ENCODE measurements around the gene RPL18. TPM values are rescaled to one million over a fixed set of nuclear protein-coding genes. Genes with fewer than 3 reads are reported as not detected.

Gene RPL18
- total and polyA plus RNA-seq, 2 donors (not counting 1 experiment from before 2014, with no cell fraction given), result 1,166 to 2,054 TPM

DNA sequence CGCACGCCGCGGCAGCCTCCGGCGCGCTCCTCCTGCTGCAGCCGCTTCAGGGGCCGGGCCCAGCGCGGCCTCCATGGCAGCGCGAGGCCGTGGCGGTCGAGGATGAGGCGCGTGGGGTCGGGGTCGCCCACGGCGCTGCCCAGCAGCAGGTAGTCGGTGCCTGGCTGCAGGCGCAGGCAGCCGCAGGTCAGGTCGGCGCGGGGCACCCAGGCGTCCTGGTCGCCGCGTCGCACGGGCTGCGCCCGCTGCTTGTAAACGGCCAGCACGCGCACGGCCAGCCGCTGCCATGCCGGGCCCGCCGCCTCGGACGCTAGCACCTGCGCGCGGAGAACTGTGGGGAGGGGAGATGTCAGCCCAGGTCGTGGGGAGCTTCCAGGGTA is 42.7 kb upstream of the RPL18 start:
- no peak for DNase-seq (ENCODE audit: low read depth in 2 of 2)

DNA sequence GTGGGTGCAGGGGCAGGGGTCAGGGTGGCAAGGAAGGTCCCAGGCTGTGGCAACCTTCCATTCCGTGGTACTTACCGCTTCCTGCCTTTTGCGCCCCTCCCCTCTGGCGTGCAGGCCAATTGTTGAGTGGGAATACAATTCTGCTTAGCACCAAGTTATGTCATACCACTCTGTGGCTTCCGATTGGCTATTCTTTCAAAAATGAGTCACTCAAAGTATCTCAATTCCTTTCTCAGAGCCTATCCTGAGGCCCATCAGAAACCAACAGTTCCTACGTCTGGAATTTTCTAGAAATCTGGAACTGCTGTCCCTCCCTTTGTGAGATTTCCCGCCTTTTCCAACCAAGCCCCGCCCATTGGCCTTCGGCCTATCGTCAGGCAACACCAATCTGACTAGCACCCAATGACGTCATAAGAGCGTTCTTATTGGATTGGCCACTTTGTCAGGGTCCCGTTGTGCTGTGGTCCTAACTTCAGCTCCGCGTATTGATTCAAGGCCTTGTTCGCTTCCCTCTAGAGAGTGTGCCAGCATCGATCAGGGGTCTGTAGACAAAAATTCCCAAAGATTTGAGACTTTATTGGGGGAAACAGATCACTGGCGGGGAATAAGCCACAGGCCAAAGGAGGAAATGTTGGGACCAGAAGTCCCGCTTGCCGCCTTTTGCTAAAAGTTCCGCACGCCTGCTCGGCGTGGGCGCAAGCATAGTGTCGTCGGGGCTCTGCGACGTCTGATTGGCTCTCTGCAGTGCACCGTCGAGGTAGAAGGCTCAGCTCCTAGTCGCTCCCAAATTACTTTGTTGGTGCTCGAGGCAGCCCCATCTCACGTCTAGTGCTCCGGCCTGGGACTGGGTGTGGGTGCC is 42.1 kb upstream of the RPL18 start:
- H4K20me1 ChIP-seq (ENCODE audit: control insufficient read depth, extremely low read depth, insufficient read depth, low read length), result no peaks in the 10 kb centered on the region
- H3K27me3 ChIP-seq (ENCODE audit: control insufficient read depth, insufficient read depth, low read length), result no peaks in the 10 kb centered on the region
- TF ChIP-seq, protein P1, sequence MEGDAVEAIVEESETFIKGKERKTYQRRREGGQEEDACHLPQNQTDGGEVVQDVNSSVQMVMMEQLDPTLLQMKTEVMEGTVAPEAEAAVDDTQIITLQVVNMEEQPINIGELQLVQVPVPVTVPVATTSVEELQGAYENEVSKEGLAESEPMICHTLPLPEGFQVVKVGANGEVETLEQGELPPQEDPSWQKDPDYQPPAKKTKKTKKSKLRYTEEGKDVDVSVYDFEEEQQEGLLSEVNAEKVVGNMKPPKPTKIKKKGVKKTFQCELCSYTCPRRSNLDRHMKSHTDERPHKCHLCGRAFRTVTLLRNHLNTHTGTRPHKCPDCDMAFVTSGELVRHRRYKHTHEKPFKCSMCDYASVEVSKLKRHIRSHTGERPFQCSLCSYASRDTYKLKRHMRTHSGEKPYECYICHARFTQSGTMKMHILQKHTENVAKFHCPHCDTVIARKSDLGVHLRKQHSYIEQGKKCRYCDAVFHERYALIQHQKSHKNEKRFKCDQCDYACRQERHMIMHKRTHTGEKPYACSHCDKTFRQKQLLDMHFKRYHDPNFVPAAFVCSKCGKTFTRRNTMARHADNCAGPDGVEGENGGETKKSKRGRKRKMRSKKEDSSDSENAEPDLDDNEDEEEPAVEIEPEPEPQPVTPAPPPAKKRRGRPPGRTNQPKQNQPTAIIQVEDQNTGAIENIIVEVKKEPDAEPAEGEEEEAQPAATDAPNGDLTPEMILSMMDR (conservative IDR thresholded peaks at IDR 0.05 in 1 of 2, IDR thresholded peaks at IDR 0.05 in 1 of 2; ENCODE audit: low read depth in 1 of 2, low read length in 2 of 2), result no peak
- TF ChIP-seq EZH2 (IDR thresholded peaks at IDR 0.05; ENCODE audit: low read length, missing control alignments), result no peak
- H3K36me3 ChIP-seq (ENCODE audit: control insufficient read depth, insufficient read depth, low read length), result no peaks in the 10 kb centered on the region
- peak overlapping the region; percentile 9 for H3K27ac ChIP-seq (ENCODE audit: insufficient read depth, low read length)
- H3K4me3 ChIP-seq (replicated peaks in 1 of 4; ENCODE audit: control extremely low read depth in 1 of 4, insufficient read depth in 1 of 4, low read depth in 3 of 4, low read length in 4 of 4), result no peak overlapping the region
- H3K4me1 ChIP-seq (ENCODE audit: control insufficient read depth, extremely low read depth, insufficient read depth, low read length), result peaks cover 4% of the 10 kb centered on the region
- H2AFZ ChIP-seq (ENCODE audit: low read length), result no peak overlapping the region
- peak; percentile 85 to 90 for DNase-seq (ENCODE audit: low read depth in 2 of 2)
- H3K79me2 ChIP-seq (ENCODE audit: control insufficient read depth, insufficient read depth, low read length), result no peaks in the 10 kb centered on the region
- no peak overlapping the region for H3K9ac ChIP-seq (ENCODE audit: insufficient read depth, low read length)
- peak overlapping the region; percentile 23 for H3K4me2 ChIP-seq (ENCODE audit: extremely low read depth, insufficient read depth, low read length)
- no peaks in the 10 kb centered on the region for H3K9me3 ChIP-seq (ENCODE audit: control insufficient read depth, insufficient read depth, low read depth, low read length)

More for the DNA sequence above, 42.7 kb upstream of the RPL18 start:
- no peak overlapping the region for H2AFZ ChIP-seq (ENCODE audit: low read length)
- H3K4me1 ChIP-seq (ENCODE audit: control insufficient read depth, extremely low read depth, insufficient read depth, low read length), result peaks cover 4% of the 10 kb centered on the region
- no peaks in the 10 kb centered on the region for H4K20me1 ChIP-seq (ENCODE audit: control insufficient read depth, extremely low read depth, insufficient read depth, low read length)
- H3K4me3 ChIP-seq (replicated peaks in 1 of 4; ENCODE audit: control extremely low read depth in 1 of 4, insufficient read depth in 1 of 4, low read depth in 3 of 4, low read length in 4 of 4), result no peak overlapping the region
- no peaks in the 10 kb centered on the region for H3K27me3 ChIP-seq (ENCODE audit: control insufficient read depth, insufficient read depth, low read length)
- no peak overlapping the region for H3K27ac ChIP-seq (ENCODE audit: insufficient read depth, low read length)
- H3K9ac ChIP-seq (ENCODE audit: insufficient read depth, low read length), result no peak overlapping the region
- TF ChIP-seq, protein P1 (conservative IDR thresholded peaks at IDR 0.05 in 1 of 2, IDR thresholded peaks at IDR 0.05 in 1 of 2; ENCODE audit: low read depth in 1 of 2, low read length in 2 of 2), result no peak
- TF ChIP-seq EZH2 (IDR thresholded peaks at IDR 0.05; ENCODE audit: low read length, missing control alignments), result no peak
- no peaks in the 10 kb centered on the region for H3K36me3 ChIP-seq (ENCODE audit: control insufficient read depth, insufficient read depth, low read length)
- no peaks in the 10 kb centered on the region for H3K79me2 ChIP-seq (ENCODE audit: control insufficient read depth, insufficient read depth, low read length)
- H3K4me2 ChIP-seq (ENCODE audit: extremely low read depth, insufficient read depth, low read length), result no peak overlapping the region
- no peaks in the 10 kb centered on the region for H3K9me3 ChIP-seq (ENCODE audit: control insufficient read depth, insufficient read depth, low read depth, low read length)

- TF ChIP-seq, protein P1 (conservative IDR thresholded peaks at IDR 0.05 in 1 of 2, IDR thresholded peaks at IDR 0.05 in 1 of 2; ENCODE audit: low read depth in 1 of 2, low read length in 2 of 2), result no peak
- TF ChIP-seq EZH2 (IDR thresholded peaks at IDR 0.05; ENCODE audit: low read length, missing control alignments), result no peak
- H3K4me3 ChIP-seq (replicated peaks in 1 of 4; ENCODE audit: control extremely low read depth in 1 of 4, insufficient read depth in 1 of 4, low read depth in 3 of 4, low read length in 4 of 4), result no peak overlapping the region
- no peaks in the 10 kb centered on the region for H3K27me3 ChIP-seq (ENCODE audit: control insufficient read depth, insufficient read depth, low read length)
- no peak overlapping the region for H3K4me2 ChIP-seq (ENCODE audit: extremely low read depth, insufficient read depth, low read length)
- no peak for DNase-seq (ENCODE audit: low read depth in 2 of 2)
- H3K4me1 ChIP-seq (ENCODE audit: control insufficient read depth, extremely low read depth, insufficient read depth, low read length), result peaks cover 6% of the 10 kb centered on the region
- no peaks in the 10 kb centered on the region for H4K20me1 ChIP-seq (ENCODE audit: control insufficient read depth, extremely low read depth, insufficient read depth, low read length)
- no peak overlapping the region for H3K9ac ChIP-seq (ENCODE audit: insufficient read depth, low read length)
- no peaks in the 10 kb centered on the region for H3K79me2 ChIP-seq (ENCODE audit: control insufficient read depth, insufficient read depth, low read length)
- no peak overlapping the region for H3K27ac ChIP-seq (ENCODE audit: insufficient read depth, low read length)
- no peak overlapping the region for H2AFZ ChIP-seq (ENCODE audit: low read length)
- H3K36me3 ChIP-seq (ENCODE audit: control insufficient read depth, insufficient read depth, low read length), result no peaks in the 10 kb centered on the region
- no peaks in the 10 kb centered on the region for H3K9me3 ChIP-seq (ENCODE audit: control insufficient read depth, insufficient read depth, low read depth, low read length)
These were observed 40.8 kb upstream of the RPL18 start for GRCh38 chr19:48659768-48660167.

Data from fibroblast of lung (primary cell).